ENCODE data around the gene PCSK5.

The PCSK5 gene

DNA sequence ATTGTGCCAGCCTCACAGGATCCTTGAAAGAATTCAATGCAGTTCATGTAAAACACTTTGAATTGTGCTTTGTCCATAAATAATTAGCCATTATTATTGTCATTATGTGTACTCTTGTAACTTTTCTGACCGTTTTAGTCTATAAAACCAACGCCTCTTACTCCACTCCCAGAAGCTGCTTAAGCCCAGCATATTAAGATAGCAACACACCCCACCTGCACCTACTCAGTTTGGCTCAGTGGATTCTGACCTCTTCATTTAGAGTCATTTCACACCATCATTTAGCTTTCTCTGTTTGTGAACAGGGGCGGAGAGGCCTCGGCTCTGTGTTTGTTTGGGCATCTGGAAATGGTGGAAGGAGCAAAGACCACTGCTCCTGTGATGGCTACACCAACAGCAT lies 205.1 kb downstream of the PCSK5 start:
- Histone ChIP-seq H3K4me3 (ENCODE audit: low read depth in 1 of 2, low read length in 1 of 2) (no peak overlapping the region), H3K27me3 (no peaks in the 10 kb centered on the region), H3K36me3 (no peaks in the 10 kb centered on the region), H3K4me1 (ENCODE audit: control insufficient read depth in 1 of 2, insufficient read depth in 1 of 2, low read depth in 1 of 2, low read length in 1 of 2) (peaks cover 24 to 42% of the 10 kb centered on the region in 2 experiments), H3K9me3 (no peaks in the 10 kb centered on the region), H3K27ac (no peak overlapping the region)
- TF ChIP-seq, protein P1, sequence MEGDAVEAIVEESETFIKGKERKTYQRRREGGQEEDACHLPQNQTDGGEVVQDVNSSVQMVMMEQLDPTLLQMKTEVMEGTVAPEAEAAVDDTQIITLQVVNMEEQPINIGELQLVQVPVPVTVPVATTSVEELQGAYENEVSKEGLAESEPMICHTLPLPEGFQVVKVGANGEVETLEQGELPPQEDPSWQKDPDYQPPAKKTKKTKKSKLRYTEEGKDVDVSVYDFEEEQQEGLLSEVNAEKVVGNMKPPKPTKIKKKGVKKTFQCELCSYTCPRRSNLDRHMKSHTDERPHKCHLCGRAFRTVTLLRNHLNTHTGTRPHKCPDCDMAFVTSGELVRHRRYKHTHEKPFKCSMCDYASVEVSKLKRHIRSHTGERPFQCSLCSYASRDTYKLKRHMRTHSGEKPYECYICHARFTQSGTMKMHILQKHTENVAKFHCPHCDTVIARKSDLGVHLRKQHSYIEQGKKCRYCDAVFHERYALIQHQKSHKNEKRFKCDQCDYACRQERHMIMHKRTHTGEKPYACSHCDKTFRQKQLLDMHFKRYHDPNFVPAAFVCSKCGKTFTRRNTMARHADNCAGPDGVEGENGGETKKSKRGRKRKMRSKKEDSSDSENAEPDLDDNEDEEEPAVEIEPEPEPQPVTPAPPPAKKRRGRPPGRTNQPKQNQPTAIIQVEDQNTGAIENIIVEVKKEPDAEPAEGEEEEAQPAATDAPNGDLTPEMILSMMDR (IDR thresholded peaks at IDR 0.05) = no peak

DNA sequence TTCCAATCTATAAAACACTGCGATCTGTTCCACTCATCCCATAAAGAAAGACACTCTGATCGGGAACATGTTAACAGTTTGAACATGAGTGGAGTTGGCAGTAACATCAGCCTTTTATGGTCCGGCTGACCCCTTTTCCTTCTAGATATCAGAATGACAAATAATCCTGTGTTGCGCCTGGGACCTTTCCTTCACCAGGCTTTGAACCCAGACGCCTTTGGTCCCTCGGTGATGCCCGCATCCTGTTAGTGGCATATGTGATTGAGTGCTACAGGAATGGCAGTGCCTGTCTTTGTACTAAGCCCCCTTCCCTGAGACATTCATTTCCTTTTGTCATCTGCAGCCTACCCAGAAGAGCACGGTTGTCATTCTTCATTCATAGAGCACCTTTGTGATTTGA lies 209.0 kb downstream of the PCSK5 start:
- H3K27ac ChIP-seq = peak overlapping the region; percentile 10
- no peaks in the 10 kb centered on the region for H3K27me3 ChIP-seq
- H3K4me3 ChIP-seq (ENCODE audit: low read depth in 1 of 2, low read length in 1 of 2) = no peak overlapping the region
- H3K4me1 ChIP-seq (ENCODE audit: control insufficient read depth in 1 of 2, insufficient read depth in 1 of 2, low read depth in 1 of 2, low read length in 1 of 2) = peaks cover 26 to 49% of the 10 kb centered on the region in 2 experiments
- no peaks in the 10 kb centered on the region for H3K36me3 ChIP-seq
- TF ChIP-seq, protein P1 (IDR thresholded peaks at IDR 0.05) = no peak
- no peaks in the 10 kb centered on the region for H3K9me3 ChIP-seq

DNA sequence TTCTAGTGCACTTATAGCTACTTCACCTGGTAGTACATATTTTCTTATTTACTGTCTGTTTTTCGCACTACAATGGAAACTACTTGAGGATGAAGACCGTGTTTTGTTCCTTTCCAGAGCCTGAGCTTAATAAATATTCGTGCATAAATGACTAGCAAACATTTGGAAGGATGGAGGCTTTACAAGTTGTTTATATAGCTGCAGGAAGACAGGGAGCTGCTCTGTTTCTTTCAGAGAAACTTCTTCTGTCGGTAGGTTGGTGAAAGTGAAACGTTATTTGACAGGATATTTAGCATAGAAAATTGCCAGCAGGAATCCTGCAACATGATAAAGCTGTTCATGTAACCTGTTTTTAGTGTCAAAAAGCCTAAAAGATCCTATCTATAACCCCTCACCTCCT lies 210.6 kb downstream of the PCSK5 start:
- Histone ChIP-seq H3K36me3 (no peaks in the 10 kb centered on the region), H3K27me3 (no peaks in the 10 kb centered on the region), H3K4me1 (ENCODE audit: control insufficient read depth in 1 of 2, insufficient read depth in 1 of 2, low read depth in 1 of 2, low read length in 1 of 2) (peaks cover 16 to 37% of the 10 kb centered on the region in 2 experiments), H3K9me3 (no peaks in the 10 kb centered on the region), H3K4me3 (ENCODE audit: low read depth in 1 of 2, low read length in 1 of 2) (no peak overlapping the region), H3K27ac (no peak overlapping the region)
- TF ChIP-seq, protein P1 (IDR thresholded peaks at IDR 0.05) = no peak

DNA sequence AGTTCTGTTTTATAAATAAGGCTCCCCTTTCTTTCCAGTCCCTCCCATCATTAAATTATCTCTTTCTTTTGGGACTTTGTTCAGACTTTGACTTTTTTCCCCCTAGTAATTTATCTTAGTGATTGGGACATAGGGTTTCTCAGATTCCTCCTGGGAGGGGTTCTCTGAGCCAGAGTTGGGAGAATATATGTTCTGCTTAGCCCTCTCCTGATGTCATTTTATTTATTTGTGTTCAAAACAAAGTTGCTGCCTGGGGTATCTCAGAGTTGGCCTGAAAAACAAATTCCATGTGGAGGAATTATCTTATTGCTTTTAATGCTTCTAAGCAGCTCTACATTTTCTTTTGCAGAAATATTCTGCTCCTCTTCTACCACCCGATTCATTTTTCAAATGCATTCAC lies 211.0 kb downstream of the PCSK5 start:
- no peaks in the 10 kb centered on the region for H3K36me3 ChIP-seq
- TF ChIP-seq, protein P1 (IDR thresholded peaks at IDR 0.05) = no peak
- peaks cover 16 to 32% of the 10 kb centered on the region in 2 experiments for H3K4me1 ChIP-seq (ENCODE audit: control insufficient read depth in 1 of 2, insufficient read depth in 1 of 2, low read depth in 1 of 2, low read length in 1 of 2)
- H3K4me3 ChIP-seq (ENCODE audit: low read depth in 1 of 2, low read length in 1 of 2) = no peak overlapping the region
- no peaks in the 10 kb centered on the region for H3K27me3 ChIP-seq
- no peaks in the 10 kb centered on the region for H3K9me3 ChIP-seq
- no peak overlapping the region for H3K27ac ChIP-seq

DNA sequence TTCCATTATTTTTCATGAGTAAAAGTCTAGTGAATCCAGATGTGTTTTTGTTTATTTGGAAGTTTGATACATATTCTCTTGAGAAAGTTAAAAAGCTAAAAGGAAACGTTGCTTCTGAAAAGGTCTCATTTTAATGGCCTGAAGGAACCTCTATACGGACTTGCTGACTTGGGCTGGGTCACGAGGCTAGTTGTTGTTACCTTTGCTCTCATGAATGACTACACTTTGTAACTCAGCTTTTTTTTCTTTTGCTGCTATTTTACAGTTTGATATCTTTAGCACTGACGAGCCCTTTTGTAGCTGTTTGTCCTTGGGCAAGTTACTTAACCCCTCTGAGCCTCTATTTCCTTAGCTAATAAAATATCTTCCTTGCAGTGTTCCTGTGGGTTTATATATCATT lies 211.5 kb downstream of the PCSK5 start:
- no peak overlapping the region for H3K27ac ChIP-seq
- TF ChIP-seq, protein P1 (IDR thresholded peaks at IDR 0.05) = no peak
- peaks cover 16 to 31% of the 10 kb centered on the region in 2 experiments for H3K4me1 ChIP-seq (ENCODE audit: control insufficient read depth in 1 of 2, insufficient read depth in 1 of 2, low read depth in 1 of 2, low read length in 1 of 2)
- no peaks in the 10 kb centered on the region for H3K36me3 ChIP-seq
- no peak overlapping the region for H3K4me3 ChIP-seq (ENCODE audit: low read depth in 1 of 2, low read length in 1 of 2)
- no peaks in the 10 kb centered on the region for H3K27me3 ChIP-seq
- H3K9me3 ChIP-seq = no peaks in the 10 kb centered on the region
